RCC 7860 (cell line): ENCODE measurements around the gene ZHX3.

Experiments
- DNase-seq: peaks from one replicate; pipeline ENCODE4 v3.0.0-alpha.2; 2015; ENCODE audit warnings: low spot score
- FAIRE-seq: peaks from 2 replicates; lab custom pipeline; 2012; peaks lifted over from hg19 to GRCh38; lab: Jason Lieb, UNC

The ZHX3 gene

DNA sequence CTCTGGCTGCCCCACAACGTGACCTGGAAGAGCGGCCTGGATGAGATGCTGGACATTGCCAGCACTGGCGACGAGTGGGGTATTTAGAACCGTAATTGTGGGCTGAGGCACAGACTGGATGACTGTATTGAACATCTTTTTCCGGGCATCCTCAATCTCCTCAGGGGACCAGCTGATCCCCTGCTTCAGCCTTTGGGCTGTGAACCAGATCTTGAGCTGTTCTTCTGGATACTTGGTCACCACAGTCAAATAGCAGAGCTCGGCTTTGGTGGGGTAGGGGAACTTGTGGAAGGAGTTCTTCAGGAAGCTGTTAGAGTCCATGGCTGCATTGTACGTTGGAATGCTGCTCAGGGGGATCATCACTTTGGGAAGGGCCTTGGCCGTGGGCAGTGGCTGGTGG lies 113.9 kb downstream of the ZHX3 start:
- DNase-seq (no peak), FAIRE-seq (no peak)

DNA sequence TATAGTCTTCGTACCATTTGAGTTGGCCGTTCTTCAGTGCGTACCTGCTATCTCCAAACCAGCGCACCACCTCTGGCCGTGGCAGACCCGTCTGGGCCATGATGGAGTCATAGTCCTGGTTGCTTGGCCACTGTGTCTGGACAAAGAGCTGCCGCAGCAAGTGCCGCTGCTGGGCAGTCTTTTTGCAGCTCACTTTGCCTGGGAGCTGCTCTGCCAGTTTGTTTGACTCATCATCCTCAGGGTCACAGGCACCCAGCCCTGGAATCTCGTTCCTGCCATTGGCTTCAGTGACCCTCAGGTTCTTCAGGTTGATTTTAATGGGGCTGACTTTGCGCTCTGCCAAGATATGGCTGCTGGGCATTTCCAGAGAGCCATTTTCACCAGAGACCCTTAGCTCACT lies 115.1 kb downstream of the ZHX3 start:
- DNase-seq, result no peak
- FAIRE-seq, result no peak

DNA sequence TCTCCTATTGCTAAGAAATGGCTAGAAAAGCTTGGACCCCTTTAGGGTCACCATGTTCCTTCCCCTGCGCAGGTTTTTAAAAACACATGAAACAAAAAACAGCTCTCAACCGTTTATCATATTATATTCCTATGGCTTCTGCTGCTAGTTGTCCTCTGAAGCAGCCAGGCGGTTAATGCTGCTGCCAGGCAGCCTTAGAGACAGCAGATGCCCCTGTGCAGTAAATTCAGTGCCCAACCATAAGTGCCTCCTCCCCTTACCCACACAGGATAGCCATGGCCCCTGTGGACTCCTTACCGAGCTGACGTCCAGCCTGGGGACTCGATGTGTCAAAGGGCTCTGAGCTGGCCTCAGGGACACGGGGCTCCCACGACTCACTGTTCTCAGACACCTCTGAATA lies 115.8 kb downstream of the ZHX3 start:
- FAIRE-seq (no peak), DNase-seq (no peak)

DNA sequence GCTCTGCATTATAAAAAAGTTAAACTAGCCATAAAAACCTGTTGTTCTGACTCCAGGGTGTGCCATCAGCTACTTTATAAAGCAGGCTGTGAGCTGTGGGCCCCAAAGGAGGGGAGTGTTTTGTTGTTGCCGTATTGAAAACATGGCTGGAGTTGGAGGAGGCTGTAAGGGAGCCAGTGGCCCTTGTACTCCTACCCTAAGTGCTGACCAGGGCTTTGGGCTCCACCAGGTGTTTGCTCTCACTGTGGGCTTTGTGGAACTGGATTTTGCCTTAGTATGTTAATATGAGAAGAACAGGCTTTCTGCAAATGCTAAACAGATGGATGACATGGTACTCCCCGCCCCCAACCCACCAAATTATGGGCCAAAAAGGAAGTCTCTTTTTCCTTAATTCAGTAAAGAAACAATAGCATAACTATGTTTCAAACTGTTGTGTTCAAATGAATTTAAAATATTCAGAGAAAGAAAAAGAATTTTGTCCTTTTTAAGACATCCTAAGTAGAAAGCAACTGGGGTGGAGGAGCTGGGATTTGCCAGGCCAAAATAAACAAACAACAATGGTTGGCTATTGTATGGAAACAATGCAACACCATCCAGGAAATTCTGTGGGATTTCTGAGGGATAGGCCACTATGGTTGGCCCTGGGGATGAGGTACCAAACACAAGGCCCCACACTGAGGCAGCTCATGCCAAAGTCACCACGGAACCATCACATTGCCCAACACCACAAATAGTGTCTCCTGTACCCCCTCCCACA lies 116.9 kb downstream of the ZHX3 start:
- FAIRE-seq, result no peak
- DNase-seq, result no peak

DNA sequence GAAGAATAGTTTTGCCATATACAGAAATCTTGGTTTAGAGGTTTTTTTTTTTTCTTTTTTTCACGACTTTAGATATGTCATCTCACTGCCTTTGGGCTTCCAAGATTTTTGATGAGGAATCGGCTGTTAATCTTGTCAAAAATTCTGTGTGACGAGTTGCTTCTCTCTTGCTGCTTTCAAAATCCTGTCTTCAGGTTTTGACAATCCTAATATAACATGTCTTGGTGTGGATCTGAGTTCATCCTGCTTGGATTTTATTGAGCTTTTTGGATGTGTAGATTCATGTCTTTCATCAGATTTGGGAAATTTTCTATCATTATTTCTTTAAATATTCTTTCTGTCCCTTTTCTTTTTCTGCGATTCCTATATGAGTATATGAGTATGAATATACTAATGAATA lies 119.1 kb downstream of the ZHX3 start:
- DNase-seq (no peak), FAIRE-seq (no peak)

DNA sequence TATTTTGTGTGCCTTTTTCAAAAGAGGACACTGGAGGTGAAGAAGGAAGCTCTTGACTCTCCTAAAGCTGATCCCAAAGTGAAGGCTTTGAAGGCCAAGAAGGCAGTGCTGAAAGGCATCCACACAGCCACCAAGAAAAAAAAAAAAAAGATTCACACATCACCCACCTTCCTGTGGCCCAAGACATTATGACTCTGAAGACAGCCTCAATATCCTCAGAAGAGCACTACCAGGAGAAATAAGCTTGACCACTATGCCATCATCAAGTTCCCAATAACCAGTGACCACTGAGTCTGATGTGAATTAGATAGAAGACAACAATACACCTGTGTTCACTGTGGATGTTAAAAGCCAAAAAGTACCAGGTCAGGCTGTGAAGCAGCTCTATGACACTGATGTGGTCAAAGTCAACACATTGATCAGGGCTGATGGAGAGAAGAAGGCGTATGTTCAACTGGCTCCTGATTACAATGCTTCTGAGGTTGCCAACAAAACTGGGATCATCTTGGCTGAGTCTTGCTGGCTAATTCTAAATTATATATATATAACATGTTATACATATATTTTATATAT lies 120.8 kb downstream of the ZHX3 start:
- no peak for FAIRE-seq
- no peak for DNase-seq

DNA sequence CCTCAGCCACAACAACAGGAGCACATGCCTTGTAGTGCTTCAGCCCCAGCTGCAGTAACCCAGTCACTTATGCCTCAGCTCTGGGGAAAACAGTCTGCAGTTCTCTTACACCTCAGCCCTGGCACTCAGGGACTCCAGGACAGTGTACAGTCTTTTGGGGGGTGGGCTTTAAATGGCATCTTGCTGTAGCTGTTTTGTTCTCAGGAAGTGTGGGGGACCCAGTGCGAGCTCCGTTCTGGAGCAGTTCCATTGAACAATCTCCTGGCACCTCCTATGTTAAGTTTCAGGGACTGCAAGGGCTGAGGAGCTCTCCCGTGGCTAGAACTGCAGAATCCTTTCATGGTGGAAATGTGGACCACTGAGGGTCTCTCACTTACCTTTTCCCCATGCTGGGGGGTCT lies 125.0 kb downstream of the ZHX3 start:
- FAIRE-seq (no peak), DNase-seq (no peak)

DNA sequence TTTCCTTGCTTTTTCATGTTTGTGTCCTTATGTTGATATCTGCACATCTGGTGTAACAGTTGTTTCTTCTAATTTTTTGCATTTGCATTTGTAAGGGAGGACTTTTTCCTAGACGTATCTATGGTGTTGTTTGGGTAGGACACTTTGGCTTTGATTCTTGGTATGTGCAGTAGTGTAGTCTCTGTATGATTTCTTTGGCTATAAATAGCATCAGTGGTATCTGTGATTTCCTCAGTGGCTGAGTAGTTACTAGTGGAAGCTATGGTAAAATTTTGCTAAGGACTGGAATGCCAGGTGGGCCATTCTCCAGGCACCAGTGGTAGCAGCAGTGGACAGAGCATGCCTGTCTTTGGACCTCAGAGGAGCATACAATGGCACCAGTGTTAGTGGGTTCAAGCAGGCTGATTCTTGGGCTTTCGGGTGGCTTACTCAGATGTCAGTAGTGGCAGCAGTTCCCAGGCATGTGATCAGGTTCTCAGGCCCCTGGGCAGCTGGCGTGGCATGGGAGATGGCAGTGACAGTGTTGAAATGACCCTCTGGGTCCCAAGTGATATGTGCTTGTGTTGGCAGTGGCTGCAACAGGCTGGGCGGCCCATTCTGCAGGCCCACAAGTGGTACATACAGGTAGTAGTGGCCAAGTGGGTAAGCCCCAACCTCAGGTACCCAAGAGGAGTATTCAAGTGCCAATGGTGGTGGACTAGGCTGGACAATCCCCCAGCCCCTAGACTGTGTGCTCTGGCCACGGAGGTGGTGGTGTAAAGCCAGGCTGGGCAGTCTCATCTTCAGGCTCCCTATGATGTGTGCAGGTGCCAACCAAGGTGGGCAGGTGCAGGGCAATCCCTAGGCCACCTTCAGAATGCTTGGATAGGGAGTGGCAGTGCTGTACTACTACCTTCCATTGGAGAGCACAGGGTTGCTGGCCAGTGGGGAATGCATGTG lies 125.7 kb downstream of the ZHX3 start:
- DNase-seq, result no peak
- FAIRE-seq, result no peak

DNA sequence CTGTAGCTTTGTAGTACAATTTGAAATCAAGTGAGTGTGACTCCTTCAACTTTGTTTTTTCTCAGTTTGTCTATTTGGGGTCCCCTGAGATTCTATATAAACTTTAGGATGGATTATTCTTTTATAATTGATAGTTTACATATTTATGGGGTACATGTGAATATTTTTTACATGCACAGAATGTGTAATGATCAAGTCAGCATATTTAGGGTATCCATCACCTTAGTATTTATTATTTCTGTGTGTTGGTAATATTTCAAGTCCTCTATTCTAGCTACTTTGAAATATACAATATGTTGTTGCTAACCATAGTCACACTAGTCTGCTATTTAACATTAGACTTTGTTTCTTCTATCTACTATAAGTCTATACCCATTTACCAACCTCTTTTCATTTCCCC lies 129.9 kb downstream of the ZHX3 start:
- no peak for DNase-seq
- FAIRE-seq, result no peak

DNA sequence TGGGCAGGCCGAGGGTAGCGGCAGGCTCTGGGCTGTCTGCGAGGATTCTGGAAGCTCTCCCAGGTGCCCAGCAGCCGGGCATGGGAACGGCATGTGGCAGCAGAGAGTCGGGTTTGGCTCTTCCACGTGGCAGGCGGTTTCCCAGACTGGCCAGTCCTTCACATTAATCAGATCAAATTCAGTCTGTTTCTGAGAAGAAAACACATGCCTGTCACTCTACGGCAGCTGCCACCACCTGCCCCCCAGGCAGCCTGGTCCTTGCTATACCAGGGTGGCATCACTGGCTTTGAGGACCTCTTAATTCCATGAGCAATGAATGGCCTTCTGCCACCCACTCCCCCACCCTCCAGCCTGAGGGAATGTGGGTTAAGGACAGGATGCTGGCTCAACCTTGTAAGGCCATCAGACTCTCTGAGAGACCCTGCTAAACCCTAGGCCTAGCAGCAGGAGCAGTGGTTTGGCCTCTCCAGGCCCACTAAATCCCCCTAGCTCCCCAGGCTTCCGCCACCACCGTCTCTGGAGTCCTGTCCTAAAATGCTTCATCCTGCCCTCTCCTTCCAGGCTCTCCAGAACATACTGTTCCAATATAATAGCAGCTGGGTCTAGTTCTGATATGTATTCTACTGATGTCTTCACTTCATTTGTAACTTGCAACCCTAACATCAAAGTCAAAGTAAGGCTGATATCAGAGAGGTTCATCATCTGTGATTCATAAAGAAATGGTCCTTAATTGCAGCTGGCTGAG lies 132.3 kb downstream of the ZHX3 start:
- DNase-seq, result no peak

DNA sequence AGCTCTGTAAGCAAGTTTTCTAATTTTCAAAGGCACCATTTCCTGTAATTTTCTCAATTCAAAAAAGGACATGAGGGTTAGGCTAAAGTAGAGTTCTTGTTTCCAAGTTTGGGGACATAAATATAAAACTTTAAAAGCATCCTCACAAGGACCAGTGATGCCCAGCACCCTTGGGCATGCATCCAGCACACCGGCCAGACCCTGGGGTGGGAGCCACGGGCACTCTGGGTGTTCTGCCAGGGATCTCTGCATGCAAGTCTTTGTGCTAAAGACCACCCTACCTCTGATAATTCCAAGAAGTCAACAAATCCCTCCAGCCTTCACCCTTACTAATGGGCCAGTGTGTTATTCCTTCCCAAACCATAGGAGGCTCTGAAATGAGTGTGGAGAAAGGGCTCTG lies 133.7 kb downstream of the ZHX3 start:
- DNase-seq (no peak), FAIRE-seq (no peak)

More for the DNA sequence above, 132.3 kb downstream of the ZHX3 start:
- FAIRE-seq, result no peak

DNA sequence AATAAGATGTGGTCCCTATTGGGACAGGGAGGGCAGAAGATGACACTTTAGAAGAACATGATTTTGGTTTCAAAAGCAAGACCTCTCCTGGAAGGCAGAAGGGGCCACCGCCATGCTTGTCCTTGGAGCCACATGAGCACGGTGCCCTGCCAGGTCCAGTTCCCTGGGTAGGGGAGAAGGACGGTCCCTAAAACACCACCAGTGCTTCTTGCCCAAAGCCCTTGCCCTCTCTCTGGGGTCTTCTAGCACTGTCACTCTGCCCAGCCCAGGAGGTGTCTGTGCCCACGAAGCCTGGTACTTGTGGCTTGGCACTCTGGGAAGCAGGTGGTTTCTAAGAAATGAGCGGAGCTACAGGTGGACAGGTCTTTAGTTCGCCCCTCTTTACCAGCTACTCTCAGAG lies 134.1 kb downstream of the ZHX3 start:
- FAIRE-seq, result no peak

DNA sequence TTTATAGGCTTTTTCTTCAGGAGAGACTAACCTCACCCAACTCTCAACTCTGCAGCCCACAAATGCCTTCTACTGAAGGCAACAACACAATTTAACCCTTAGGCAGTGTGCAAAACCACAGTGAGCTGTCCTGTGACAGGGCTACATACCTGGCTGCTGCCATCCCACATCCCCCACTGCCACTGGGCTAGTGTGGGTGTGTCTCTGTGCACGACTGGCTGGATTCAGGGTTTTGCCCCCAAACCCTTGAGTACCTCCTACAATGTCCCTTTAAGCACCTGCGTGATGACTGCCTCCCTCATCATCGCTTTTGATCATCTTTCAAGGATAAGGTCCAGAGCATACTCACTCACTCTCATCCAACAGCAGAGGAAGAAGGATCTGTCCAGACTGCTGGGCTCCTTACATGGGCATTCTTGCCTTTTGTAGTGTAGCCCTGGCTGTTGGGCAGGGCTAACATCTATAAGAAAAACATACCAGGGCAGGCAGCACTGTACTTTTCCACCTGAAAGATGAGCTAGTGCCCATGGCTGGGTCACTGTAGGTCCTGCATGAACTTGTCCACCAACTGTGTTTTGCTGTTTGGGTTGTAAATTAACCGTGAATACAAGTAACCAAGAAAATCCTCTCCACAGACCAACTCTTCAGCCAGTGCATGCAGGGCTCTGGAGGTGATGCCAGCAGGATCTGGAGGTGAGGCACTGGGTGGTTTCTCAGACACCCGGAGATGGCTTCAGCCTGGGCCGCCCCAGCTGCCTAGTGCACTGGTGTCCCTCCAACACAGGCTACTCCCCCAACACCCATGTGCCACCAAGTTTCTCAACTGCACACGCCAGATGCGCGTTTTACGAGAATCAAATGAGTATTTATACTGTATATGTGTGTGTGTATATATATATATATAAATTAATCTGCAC lies 135.0 kb downstream of the ZHX3 start:
- DNase-seq, result no peak
- FAIRE-seq, result no peak

More for the DNA sequence above, 134.1 kb downstream of the ZHX3 start:
- DNase-seq, result no peak

DNA sequence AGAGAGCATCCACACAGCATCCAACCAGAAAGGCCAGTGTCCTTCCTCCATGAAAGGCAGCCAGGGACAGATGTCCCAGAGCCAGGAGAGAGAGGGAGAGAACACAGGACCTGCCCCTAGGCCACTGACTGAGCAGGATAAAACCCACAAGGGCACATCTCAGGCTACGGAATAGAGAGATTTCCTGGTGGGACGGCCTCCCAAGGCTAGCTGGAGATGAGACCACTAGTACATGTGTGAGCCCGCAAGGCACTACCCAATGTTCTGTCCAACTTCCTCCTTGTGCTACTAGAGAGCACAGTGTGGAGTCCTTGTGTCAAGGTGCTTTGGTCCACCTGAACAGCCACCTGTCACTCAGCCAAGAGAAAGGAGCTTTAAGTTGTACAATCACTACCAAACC lies 136.0 kb downstream of the ZHX3 start:
- DNase-seq, result no peak
- no peak for FAIRE-seq

DNA sequence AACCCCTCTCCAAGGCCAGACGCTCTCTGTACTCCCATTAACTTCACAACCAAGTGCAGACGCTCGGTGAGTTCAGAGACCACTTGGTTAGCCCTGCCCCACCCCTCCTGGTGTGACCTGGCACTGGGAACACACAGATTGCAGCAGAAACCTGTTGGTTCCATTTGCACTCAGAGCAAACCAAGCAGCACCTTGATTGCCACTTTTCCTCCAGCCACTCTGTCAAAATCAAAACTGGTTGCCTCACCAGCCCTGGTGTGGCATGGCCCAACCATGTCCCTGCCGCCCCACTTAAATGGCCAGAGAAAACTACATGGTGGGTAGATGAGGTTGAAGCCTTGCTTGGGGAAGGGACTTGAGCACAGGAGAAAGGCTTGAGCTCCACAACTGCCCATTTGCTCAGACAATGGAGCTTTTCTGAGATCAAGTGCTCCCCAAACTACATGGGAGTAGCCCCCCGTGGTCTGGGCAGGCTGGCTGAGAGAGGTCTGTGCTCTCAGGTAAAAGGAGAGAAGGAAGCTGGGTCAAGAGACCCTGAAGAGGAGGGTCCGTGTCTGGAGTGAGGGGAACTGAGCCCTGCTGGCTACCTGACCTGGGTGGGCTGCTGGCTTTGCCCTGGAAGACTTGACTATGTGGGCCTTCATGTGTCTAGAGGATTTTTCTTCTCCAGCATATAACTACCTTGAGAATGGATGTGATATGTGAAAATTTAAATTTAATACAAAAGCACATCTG lies 136.8 kb downstream of the ZHX3 start:
- no peak for DNase-seq
- no peak for FAIRE-seq

DNA sequence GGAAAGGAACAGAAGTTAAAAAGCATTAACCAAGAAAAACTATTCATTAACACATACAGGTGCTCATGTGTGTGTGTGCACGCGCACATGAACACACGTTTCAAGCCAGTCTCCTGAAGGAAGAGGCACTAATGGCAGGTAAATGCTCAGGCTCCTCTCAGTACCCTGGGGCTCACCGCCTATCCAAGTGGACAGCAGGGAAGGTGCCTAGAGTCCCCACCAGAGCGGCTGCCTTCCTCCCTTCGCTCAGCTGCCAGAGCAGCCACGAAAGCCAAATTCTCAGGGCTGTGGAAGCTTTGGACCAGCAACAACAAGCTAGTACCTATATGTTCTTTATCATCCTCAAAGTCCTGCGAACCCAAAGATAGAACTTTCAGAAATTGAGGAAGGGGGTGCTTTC lies 137.6 kb downstream of the ZHX3 start:
- no peak for FAIRE-seq
- DNase-seq, result no peak

DNA sequence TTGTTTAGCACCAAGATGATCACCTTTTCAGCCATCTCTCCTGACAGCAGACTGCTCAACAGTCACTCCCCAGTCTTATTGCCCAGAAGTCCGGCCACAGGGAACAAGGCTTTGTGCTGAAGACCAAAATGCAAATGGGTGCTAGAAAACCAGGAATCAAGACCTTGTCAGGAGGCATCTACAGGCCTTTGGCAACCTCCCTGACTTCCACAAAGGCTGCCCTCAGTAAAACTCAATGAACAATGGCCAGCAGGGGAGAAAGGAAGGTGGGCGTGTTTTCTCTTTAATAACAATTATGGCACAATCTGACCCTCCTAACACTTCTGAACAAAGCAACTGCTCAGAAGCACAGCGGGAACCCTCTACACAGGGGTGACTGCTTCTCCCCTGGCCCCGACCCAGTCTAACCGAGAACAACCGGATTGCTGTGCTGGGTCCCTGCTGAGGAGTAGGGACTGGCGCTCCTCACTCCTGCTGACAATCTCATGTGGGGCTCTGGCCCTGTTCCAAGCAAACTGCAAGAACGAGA lies 138.6 kb downstream of the ZHX3 start:
- FAIRE-seq (no peak), DNase-seq (no peak)

DNA sequence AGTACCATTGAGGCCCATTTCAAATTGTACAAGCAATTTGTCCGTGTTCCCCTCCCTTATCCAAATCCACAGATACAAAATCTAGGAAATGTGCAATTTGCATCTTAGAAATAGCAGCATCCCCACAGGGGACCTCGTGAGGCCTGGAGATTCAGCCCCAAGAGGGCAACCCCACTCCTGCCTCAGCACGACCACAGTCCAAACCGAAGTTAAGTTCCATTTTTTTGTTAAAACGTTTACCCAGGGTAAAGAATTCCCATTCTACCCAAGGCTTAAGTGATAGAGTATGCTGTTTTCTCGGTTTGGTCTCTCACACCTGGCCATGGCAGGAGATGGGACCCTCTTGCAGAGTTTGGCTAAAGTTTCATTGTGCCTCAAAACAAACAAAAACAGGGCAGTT lies 139.0 kb downstream of the ZHX3 start:
- FAIRE-seq (no peak), DNase-seq (no peak)

DNA sequence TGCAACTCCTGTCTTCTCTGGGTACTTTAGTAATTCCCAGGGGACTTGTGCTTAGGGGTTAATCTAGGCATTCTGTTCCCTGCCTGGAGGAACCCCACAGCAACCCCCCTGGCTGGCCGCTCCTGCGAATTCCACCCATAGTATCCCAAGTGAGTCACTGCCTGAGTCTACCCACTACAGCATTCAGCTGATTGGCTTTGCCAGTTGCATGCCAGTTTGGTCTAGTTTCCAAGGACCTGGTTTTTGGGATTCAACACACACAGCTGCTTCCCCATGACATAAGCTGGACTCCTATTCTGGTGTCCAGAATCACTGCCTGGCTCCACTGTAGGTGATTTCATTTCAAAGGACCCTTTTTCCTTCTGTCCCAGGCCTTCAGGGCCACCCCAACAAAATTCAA lies 139.9 kb downstream of the ZHX3 start:
- DNase-seq (peak; percentile 61), FAIRE-seq (peak; percentile 31)
